CD4-positive, alpha-beta T cell (primary cell): Measurements from ENCODE around the gene PSME1. TPM values are rescaled to one million over a fixed set of nuclear protein-coding genes. Genes with fewer than 3 reads are reported as not detected.

ENCODE experiments used
- ATAC-seq: fragments of 200-7000 bp; cut with Tn5 transposase; one replicate; pipeline ENCODE4 v1.10.0; 2022; ENCODE audit warnings: mild to moderate bottlenecking; ENCODE audit not compliant: poor library complexity
- CTCF ChIA-PET: fragments of 350-600 bp; sonication (Branson Sonifier 250); formaldehyde crosslinking; loops from one replicate; lab custom pipeline; 2021; ENCODE audit warnings: antibody characterized with exemption, inconsistent platforms; lab: Charles Lee
- POLR2A ChIA-PET: fragments of 350-600 bp; sonication (Branson Sonifier 250); formaldehyde crosslinking; loops from one replicate; lab custom pipeline; 2021; ENCODE audit warnings: antibody characterized with exemption, inconsistent platforms; lab: Charles Lee
- DNase-seq, 14 experiments: peaks; one replicate each; pipeline ENCODE4 v3.0.0-alpha.2; 2013 to 2020; ENCODE audit warnings: mixed read lengths in 2 of 14
- H3K27ac ChIP-seq, 2 donors: one replicate each; pipeline versions ENCODE4 v1.5.1 to v1.7.0; 2013; ENCODE audit warnings: low read length in 2 of 2, low read depth in 1 of 2, mild to moderate bottlenecking in 1 of 2
- H3K27me3 ChIP-seq, 2 experiments: 1 replicate in 1 of 2; 2 replicates in 1 of 2; pipeline versions ENCODE4 v1.6.1 to v1.7.0; 2013; ENCODE audit warnings: low read length in 2 of 2, control low read depth in 1 of 2, mild to moderate bottlenecking in 1 of 2, moderate library complexity in 1 of 2; ENCODE audit not compliant: insufficient read depth in 2 of 2, control insufficient read depth in 1 of 2
- H3K36me3 ChIP-seq: one replicate; pipeline ENCODE4 v1.6.1; 2013; ENCODE audit warnings: low read length, control low read depth; ENCODE audit not compliant: insufficient read depth
- H3K4me1 ChIP-seq: one replicate; pipeline ENCODE4 v1.6.1; 2013; ENCODE audit warnings: low read length, control low read depth; ENCODE audit not compliant: insufficient read depth
- H3K4me3 ChIP-seq: one replicate; pipeline ENCODE4 v1.5.1; 2013; ENCODE audit warnings: mild to moderate bottlenecking, low read length, moderate library complexity
- H3K9me3 ChIP-seq, 2 experiments: 1 replicate in 1 of 2; 2 replicates in 1 of 2; pipeline versions ENCODE4 v1.6.1 to v1.7.0; 2013; ENCODE audit warnings: low read length in 2 of 2, mild to moderate bottlenecking in 2 of 2, control low read depth in 1 of 2, moderate library complexity in 1 of 2; ENCODE audit not compliant: control insufficient read depth in 1 of 2, insufficient read depth in 1 of 2
- H3K27ac Mint-ChIP-seq: one replicate; pipeline ENCODE4 v1.8.0; 2020; ENCODE audit warnings: mixed read lengths
- H3K27me3 Mint-ChIP-seq: one replicate; pipeline ENCODE4 v1.8.0; 2021; ENCODE audit warnings: mixed read lengths
- H3K36me3 Mint-ChIP-seq: one replicate; pipeline ENCODE4 v1.8.0; 2021; ENCODE audit warnings: low read depth, mixed read lengths
- H3K4me1 Mint-ChIP-seq: one replicate; pipeline ENCODE4 v1.8.0; 2021; ENCODE audit warnings: low read depth, mixed read lengths
- H3K4me3 Mint-ChIP-seq: one replicate; pipeline ENCODE4 v1.8.0; 2020; ENCODE audit warnings: mild to moderate bottlenecking, mixed read lengths
- H3K9me3 Mint-ChIP-seq: one replicate; pipeline ENCODE4 v1.8.0; 2020; ENCODE audit warnings: mixed read lengths
- CTCF ChIP-seq: fragments of 200-600 bp; IDR thresholded peaks from one replicate; pipeline ENCODE4 v1.8.0; 2022; ENCODE audit warnings: antibody characterized with exemption, mild to moderate bottlenecking
- intact Hi-C, 2 experiments: fragments of 100-400 bp; cut with DNase I in 1 of 2; cut with micrococcal nuclease in 1 of 2; formaldehyde crosslinking; loops; one replicate each; pipeline versions ENCODE4 v1.15.1 to v1.9.0; 2023 to 2025; cut with DNase I, micrococcal nuclease
- total RNA-seq, 174 experiments: library from RNA in 2 of 174; stranded (reverse) in 2 of 174; gene quantifications; one replicate each; pipeline ENCODE4 v1.2.3 and lab custom pipeline; 2021 to 2026

The PSME1 gene
- total RNA-seq, 2 experiments from 2014 or later = 166 to 171 TPM

DNA sequence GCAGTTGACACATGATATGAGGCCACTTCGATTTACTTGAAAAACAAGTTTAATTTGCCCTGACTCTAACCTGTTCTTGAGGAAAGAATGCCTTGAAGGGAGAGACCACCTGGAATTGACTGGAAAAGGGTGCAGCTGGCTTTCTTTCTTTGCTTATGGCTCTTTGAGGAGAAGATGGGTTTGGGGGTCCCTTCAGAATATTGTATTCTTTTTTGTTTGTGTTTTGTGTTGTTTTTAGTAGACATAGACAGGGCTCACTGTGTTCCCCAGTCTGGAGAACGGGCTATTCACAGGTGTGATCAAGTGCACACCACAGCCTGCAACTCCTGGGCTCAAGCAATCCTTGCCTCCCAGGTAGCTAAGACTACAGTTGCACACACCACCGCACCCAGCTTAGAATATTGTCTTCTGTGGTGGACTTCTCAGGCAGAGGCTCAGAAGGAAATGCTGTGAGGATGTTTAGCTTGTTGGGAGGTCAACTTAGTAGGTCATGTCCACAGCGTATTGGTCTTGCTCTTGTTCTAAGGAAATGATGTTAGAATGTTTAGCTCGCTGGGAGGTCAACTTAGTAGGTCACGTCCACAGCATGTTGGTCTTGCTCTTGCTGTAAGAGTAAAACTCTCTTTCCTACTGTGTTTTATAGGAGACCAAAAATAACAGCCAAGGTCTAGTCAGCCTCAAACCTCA is 19.7 kb upstream of the PSME1 start:
- H3K36me3 Mint-ChIP-seq = peaks cover 77% of the 10 kb centered on the region
- Histone ChIP-seq H3K4me3 (peak overlapping the region; percentile 77), H3K27ac (no peak overlapping the region), H3K27me3 (no peaks in the 10 kb centered on the region), H3K9me3 (no peaks in the 10 kb centered on the region), H3K36me3 (peaks cover 44% of the 10 kb centered on the region), H3K4me1 (peaks cover 37% of the 10 kb centered on the region)
- no peaks in the 10 kb centered on the region for H3K9me3 Mint-ChIP-seq
- peak overlapping the region; percentile 98 for H3K4me3 Mint-ChIP-seq
- H3K4me1 Mint-ChIP-seq = peaks cover 35% of the 10 kb centered on the region
- no peak for TF ChIP-seq CTCF
- DNase-seq = peak in 1 of 14 experiments; percentile 21
- ChIA-PET CTCF (interaction anchor here (0.8 to 1.7 kb wide), 4 partner anchors 20 to 217 kb away, joined by 3 to 6 read pairs (median 4); partner anchors contain the start of genes IRF9 and PSME1), POLR2A (interaction anchor here (0.6 to 7.0 kb wide), 10 partner anchors 9 to 196 kb away, joined by 3 to 296 read pairs (median 24); partner anchors contain the start of genes CHMP4A, EMC9, FITM1 and IRF9)
- no peaks in the 10 kb centered on the region for H3K27me3 Mint-ChIP-seq
- intact Hi-C loops = loop anchor here in 1 of 2 experiments (2.0 to 10.0 kb wide), 3 partner anchors 29 to 551 kb away; partner anchors contain the start of gene AP1G2
- ATAC-seq = no peak
- peak overlapping the region; percentile 98 for H3K27ac Mint-ChIP-seq

GRCh38 chr14:24117179-24117578 is 18.8 kb upstream of the PSME1 start:
- POLR2A ChIA-PET = interaction anchor here (1.1 to 7.0 kb wide), 4 partner anchors 19 to 125 kb away, joined by 3 to 296 read pairs (median 62); partner anchors contain the start of genes CHMP4A, EMC9, FITM1 and PSME1
- Mint-ChIP-seq H3K27ac (peak overlapping the region; percentile 98), H3K4me3 (no peak overlapping the region), H3K4me1 (peaks cover 35% of the 10 kb centered on the region), H3K9me3 (no peaks in the 10 kb centered on the region), H3K36me3 (peaks cover 86% of the 10 kb centered on the region), H3K27me3 (no peaks in the 10 kb centered on the region)
- H3K36me3 ChIP-seq = peaks cover 51% of the 10 kb centered on the region
- no peak overlapping the region for H3K27ac ChIP-seq
- H3K27me3 ChIP-seq = no peaks in the 10 kb centered on the region
- DNase-seq (no peak), ATAC-seq (no peak)
- TF ChIP-seq CTCF = no peak
- intact Hi-C loops = loop anchor here in 1 of 2 experiments (2.0 to 10.0 kb wide), 3 partner anchors 28 to 552 kb away; partner anchors contain the start of gene AP1G2
- CTCF ChIA-PET = interaction anchor here (0.8 to 1.3 kb wide), 3 partner anchors 8 to 179 kb away, joined by 3 to 4 read pairs (median 3); partner anchors contain the start of gene IRF9
- H3K9me3 ChIP-seq = no peaks in the 10 kb centered on the region
- H3K4me3 ChIP-seq = no peak overlapping the region
- H3K4me1 ChIP-seq = peaks cover 37% of the 10 kb centered on the region

- POLR2A ChIA-PET = interaction anchor here (7.0 kb wide), 1 partner anchor 16 kb away, joined by 296 read pairs; the partner anchor contains the start of genes EMC9, FITM1 and PSME1
- no peak overlapping the region for H3K4me3 Mint-ChIP-seq
These were observed 16.3 kb upstream of the PSME1 start for GRCh38 chr14:24119691-24120090.

More at GRCh38 chr14:24119691-24120090, 16.3 kb upstream of the PSME1 start:
- H3K27me3 ChIP-seq = no peaks in the 10 kb centered on the region
- H3K27me3 Mint-ChIP-seq = no peaks in the 10 kb centered on the region
- no peaks in the 10 kb centered on the region for H3K9me3 Mint-ChIP-seq
- H3K4me1 Mint-ChIP-seq = peaks cover 35% of the 10 kb centered on the region
- H3K27ac ChIP-seq = no peak overlapping the region
- no peak for TF ChIP-seq CTCF
- no peak for ATAC-seq
- no peak for DNase-seq
- intact Hi-C loops = loop anchor here in 1 of 2 experiments (10.0 kb wide), 2 partner anchors 315 to 555 kb away; partner anchors contain the start of gene AP1G2
- peaks cover 31% of the 10 kb centered on the region for H3K4me1 ChIP-seq
- peaks cover 74% of the 10 kb centered on the region for H3K36me3 ChIP-seq
- H3K4me3 ChIP-seq = no peak overlapping the region
- peaks cover 96% of the 10 kb centered on the region for H3K36me3 Mint-ChIP-seq
- no peak overlapping the region for H3K27ac Mint-ChIP-seq
- H3K9me3 ChIP-seq = no peaks in the 10 kb centered on the region
- CTCF ChIA-PET = interaction anchor here (1.9 kb wide), 1 partner anchor 12 kb away, joined by 6 read pairs; no protein-coding TSS in a partner anchor
